HCT116 (cell line): ENCODE measurements around the gene COPB1. TPM values are rescaled to one million over a fixed set of nuclear protein-coding genes. Genes with fewer than 3 reads are reported as not detected.

Experiments used
- ATAC-seq: fragments of 200-7000 bp; cut with Tn5 transposase; 2 replicates; pipeline ENCODE4 v1.9.1; 2020; ENCODE audit warnings: mild to moderate bottlenecking, moderate library complexity
- BruUV-seq: library from RNA; stranded (reverse); fragments of 400-500 nt; replicated peaks from 2 replicates; lab custom pipeline; 2021; lab: Mats Ljungman, UMichigan
- CTCF ChIA-PET: fragments of 300-600 bp; sonication (Branson Sonifier 250); formaldehyde crosslinking; loops from one replicate; lab custom pipeline; 2021; ENCODE audit warnings: antibody characterized with exemption; lab: Charles Lee
- POLR2A ChIA-PET: fragments of 300-600, 350-600 bp; sonication (Branson Sonifier 250); formaldehyde crosslinking; loops from one replicate; lab custom pipeline; 2021; ENCODE audit warnings: antibody characterized with exemption; lab: Charles Lee
- RAD21 ChIA-PET, 2 experiments: fragments of 300-600 bp; sonication (Branson Sonifier 250); formaldehyde crosslinking; loops; one replicate each; lab custom pipeline; 2023; ENCODE audit warnings: low total read pairs in 2 of 2; ENCODE audit not compliant: uncharacterized antibody in 2 of 2, unreplicated experiment in 2 of 2, low non-redundant PET in 1 of 2; lab: Charles Lee
- DNase-seq: peaks from one replicate; pipeline ENCODE4 v3.0.0-alpha.2; 2010; ENCODE audit warnings: low read depth, low spot score
- H2AFZ ChIP-seq: fragments of 200-600 bp; shearing (Covaris generic), sonication (generic); 2 replicates; pipeline ENCODE4 v1.6.1; 2017; ENCODE audit warnings: low read depth, mixed run types, mixed read lengths, antibody characterized with exemption, low read length; ENCODE audit not compliant: poor library complexity, severe bottlenecking
- H3K27ac ChIP-seq: 2 replicates; pipeline ENCODE4 v1.5.1; 2012; ENCODE audit warnings: low read depth, low read length
- H3K27me3 ChIP-seq: fragments of 200-600 bp; sonication (generic); 2 replicates; pipeline ENCODE4 v1.6.1; 2016; ENCODE audit warnings: mixed run types, low read length, mixed read lengths; ENCODE audit not compliant: insufficient read depth
- H3K36me3 ChIP-seq, 2 experiments: fragments of 200-500 bp in 1 of 2; fragments of 200-600 bp in 1 of 2; sonication (Bioruptor generic) in 1 of 2; sonication (generic) in 1 of 2; 2 replicates each; pipeline versions ENCODE4 v1.5.1 to v1.6.1; 2014 to 2016; ENCODE audit warnings: low read length in 2 of 2, inconsistent platforms in 1 of 2, mixed read lengths in 1 of 2, mixed run types in 1 of 2; ENCODE audit not compliant: insufficient read depth in 2 of 2, control insufficient read depth in 1 of 2
- H3K4me1 ChIP-seq, 2 experiments: fragments of 200-600 bp in 1 of 2; sonication (generic) in 1 of 2; 2 replicates each; pipeline versions ENCODE4 v1.5.1 to v1.6.1; 2012 to 2017; ENCODE audit warnings: low read length in 2 of 2, inconsistent platforms in 1 of 2, mild to moderate bottlenecking in 1 of 2, mixed read lengths in 1 of 2, mixed run types in 1 of 2, moderate library complexity in 1 of 2; ENCODE audit not compliant: insufficient read depth in 2 of 2, control insufficient read depth in 1 of 2
- H3K4me2 ChIP-seq: fragments of 200-600 bp; sonication (generic); 2 replicates; pipeline ENCODE4 v1.6.1; 2017; ENCODE audit warnings: mixed run types, low read length, mixed read lengths
- H3K4me3 ChIP-seq, 2 experiments: fragments of 200-600 bp in 1 of 2; sonication (generic) in 1 of 2; replicated peaks in 1 of 2; 2 replicates each; pipeline ENCODE4 v1.5.1; 2011 to 2016; ENCODE audit warnings: low read length in 2 of 2, control low read depth in 1 of 2, low read depth in 1 of 2, mild to moderate bottlenecking in 1 of 2, mixed read lengths in 1 of 2, mixed run types in 1 of 2
- H3K79me2 ChIP-seq: fragments of 200-600 bp; sonication (generic); 2 replicates; pipeline ENCODE4 v1.6.1; 2017; ENCODE audit warnings: mild to moderate bottlenecking, mixed run types, low read length, moderate library complexity, mixed read lengths; ENCODE audit not compliant: insufficient read depth
- H3K9ac ChIP-seq: fragments of 200-600 bp; sonication (generic); 2 replicates; pipeline ENCODE4 v1.6.1; 2016; ENCODE audit warnings: low read length, mixed read lengths
- H3K9me2 ChIP-seq: fragments of 200-600 bp; sonication (generic), shearing (Covaris generic); 2 replicates; pipeline ENCODE4 v1.6.1; 2017; ENCODE audit warnings: mixed run types, mild to moderate bottlenecking, moderate library complexity; ENCODE audit not compliant: insufficient read depth
- H3K9me3 ChIP-seq, 2 experiments: fragments of 200-500 bp in 1 of 2; fragments of 200-600 bp in 1 of 2; sonication (Bioruptor generic) in 1 of 2; sonication (generic) in 1 of 2; 2 replicates each; pipeline ENCODE4 v1.6.1; 2014 to 2017; ENCODE audit warnings: low read length in 2 of 2, mixed read lengths in 2 of 2, inconsistent platforms in 1 of 2, low read depth in 1 of 2, mild to moderate bottlenecking in 1 of 2, mixed run types in 1 of 2, moderate library complexity in 1 of 2; ENCODE audit not compliant: control insufficient read depth in 1 of 2, insufficient read depth in 1 of 2
- H4K20me1 ChIP-seq: fragments of 200-600 bp; sonication (generic), shearing (Covaris generic); 2 replicates; pipeline ENCODE4 v1.6.1; 2017; ENCODE audit warnings: mixed run types, mild to moderate bottlenecking, moderate library complexity; ENCODE audit not compliant: insufficient read depth
- CBX3 ChIP-seq: IDR thresholded peaks from 2 replicates; pipeline ENCODE4 v1.6.1; 2012; ENCODE audit warnings: low read depth
- CEBPB ChIP-seq: IDR thresholded peaks from 2 replicates; pipeline ENCODE4 v1.6.1; 2012; ENCODE audit warnings: low read depth
- EGR1 ChIP-seq: IDR thresholded peaks from 2 replicates; pipeline ENCODE4 v1.6.1; 2012; ENCODE audit warnings: low read depth
- ELF1 ChIP-seq: IDR thresholded peaks from 2 replicates; pipeline ENCODE4 v1.6.1; 2012; ENCODE audit warnings: low read depth, borderline replicate concordance
- EZH2 ChIP-seq: fragments of 200-600 bp; sonication (generic); IDR thresholded peaks from 2 replicates; pipeline ENCODE4 v1.6.1; 2017; ENCODE audit warnings: antibody characterized with exemption, mixed run types
- FOSL1 ChIP-seq: IDR thresholded peaks from 2 replicates; pipeline ENCODE4 v1.6.1; 2012; ENCODE audit warnings: low read depth
- JUND ChIP-seq: IDR thresholded peaks from 2 replicates; pipeline ENCODE4 v1.6.1; 2012
- RAD21 ChIP-seq: IDR thresholded peaks from 2 replicates; pipeline ENCODE4 v1.6.1; 2012; ENCODE audit warnings: low read depth, mild to moderate bottlenecking
- SIN3A ChIP-seq: IDR thresholded peaks from 2 replicates; pipeline ENCODE4 v1.6.1; 2012; ENCODE audit warnings: low read depth
- SP1 ChIP-seq: IDR thresholded peaks from 2 replicates; pipeline ENCODE4 v1.6.1; 2012; ENCODE audit warnings: low read depth
- SRF ChIP-seq: IDR thresholded peaks from 2 replicates; pipeline ENCODE4 v1.6.1; 2012; ENCODE audit warnings: low read depth
- TCF7L2 ChIP-seq: IDR thresholded peaks from 2 replicates; pipeline ENCODE4 v1.7.0; 2011; ENCODE audit warnings: borderline replicate concordance, inconsistent platforms; ENCODE audit not compliant: insufficient read depth, insufficient read length; ENCODE audit errors: extremely low read depth
- YY1 ChIP-seq: IDR thresholded peaks from 2 replicates; pipeline ENCODE4 v1.6.1; 2011; ENCODE audit warnings: low read length, low read depth, moderate library complexity, mild to moderate bottlenecking; ENCODE audit not compliant: insufficient replicate concordance; ENCODE audit errors: extremely low read depth
- ZNF274 ChIP-seq: fragments of 200-500 bp; sonication (Bioruptor generic); IDR thresholded peaks from 2 replicates; pipeline ENCODE4 v1.6.1; 2014; ENCODE audit warnings: mild to moderate bottlenecking, low read depth, low read length, inconsistent platforms
- intact Hi-C: fragments of 100-400 bp; cut with micrococcal nuclease; formaldehyde crosslinking; loops from 2 replicates; pipeline ENCODE4 v1.10.0; 2022
- total RNA-seq: library from RNA; stranded (reverse); gene quantifications from one replicate; pipeline ENCODE4 v1.2.1, GENCODE V29; 2021; ENCODE audit not compliant: unreplicated experiment
- TF ChIP-seq, protein P1 (sequence below), 3 experiments: fragments of 200-600 bp in 1 of 3; sonication (generic) in 1 of 3; IDR thresholded peaks in 2 of 3; conservative IDR thresholded peaks in 1 of 3; 2 replicates each; pipeline ENCODE4 v1.5.1; 2012 to 2017; ENCODE audit warnings: low read depth in 2 of 3, low read length in 2 of 3, antibody characterized with exemption in 1 of 3, borderline replicate concordance in 1 of 3, control low read depth in 1 of 3, mild to moderate bottlenecking in 1 of 3, mixed read lengths in 1 of 3, mixed run types in 1 of 3, moderate library complexity in 1 of 3; ENCODE audit not compliant: insufficient read depth in 1 of 3
- TF ChIP-seq, protein P2 (sequence below): IDR thresholded peaks from 2 replicates; pipeline ENCODE4 v1.6.1; 2012

COPB1 gene
- total RNA-seq, 1 experiment from 2014 or later = 95.5 TPM

DNA sequence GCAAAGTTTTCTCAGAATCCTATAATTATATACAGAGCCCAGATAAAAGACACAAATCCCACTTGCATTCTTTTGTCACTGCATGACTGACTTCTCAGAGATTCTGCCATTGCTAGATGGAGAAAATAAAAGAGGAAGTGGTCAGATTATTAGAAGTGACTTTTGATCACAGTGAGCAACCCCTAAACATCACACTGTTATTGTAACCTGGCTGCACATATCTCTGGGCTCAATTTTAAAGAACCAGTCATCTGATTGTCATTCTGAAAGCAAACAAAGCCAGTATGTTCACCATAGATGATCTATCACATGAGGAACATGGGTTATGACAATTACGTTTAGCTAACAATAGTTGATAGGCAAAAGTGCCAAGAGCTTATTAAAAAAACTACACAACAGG, 47.8 kb downstream of the COPB1 start (continued):
- TF ChIP-seq, protein P1, sequence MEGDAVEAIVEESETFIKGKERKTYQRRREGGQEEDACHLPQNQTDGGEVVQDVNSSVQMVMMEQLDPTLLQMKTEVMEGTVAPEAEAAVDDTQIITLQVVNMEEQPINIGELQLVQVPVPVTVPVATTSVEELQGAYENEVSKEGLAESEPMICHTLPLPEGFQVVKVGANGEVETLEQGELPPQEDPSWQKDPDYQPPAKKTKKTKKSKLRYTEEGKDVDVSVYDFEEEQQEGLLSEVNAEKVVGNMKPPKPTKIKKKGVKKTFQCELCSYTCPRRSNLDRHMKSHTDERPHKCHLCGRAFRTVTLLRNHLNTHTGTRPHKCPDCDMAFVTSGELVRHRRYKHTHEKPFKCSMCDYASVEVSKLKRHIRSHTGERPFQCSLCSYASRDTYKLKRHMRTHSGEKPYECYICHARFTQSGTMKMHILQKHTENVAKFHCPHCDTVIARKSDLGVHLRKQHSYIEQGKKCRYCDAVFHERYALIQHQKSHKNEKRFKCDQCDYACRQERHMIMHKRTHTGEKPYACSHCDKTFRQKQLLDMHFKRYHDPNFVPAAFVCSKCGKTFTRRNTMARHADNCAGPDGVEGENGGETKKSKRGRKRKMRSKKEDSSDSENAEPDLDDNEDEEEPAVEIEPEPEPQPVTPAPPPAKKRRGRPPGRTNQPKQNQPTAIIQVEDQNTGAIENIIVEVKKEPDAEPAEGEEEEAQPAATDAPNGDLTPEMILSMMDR (IDR thresholded peaks at IDR 0.05 in 2 of 3, conservative IDR thresholded peaks at IDR 0.05 in 1 of 3; ENCODE audit: borderline replicate concordance in 1 of 3, insufficient read depth in 1 of 3, low read depth in 2 of 3, low read length in 2 of 3) = no peak
- TF ChIP-seq SIN3A (no peak), CBX3 (no peak), RAD21 (no peak), EZH2 (no peak), CEBPB (no peak), TCF7L2 (no peak)
- TF ChIP-seq, protein P2, sequence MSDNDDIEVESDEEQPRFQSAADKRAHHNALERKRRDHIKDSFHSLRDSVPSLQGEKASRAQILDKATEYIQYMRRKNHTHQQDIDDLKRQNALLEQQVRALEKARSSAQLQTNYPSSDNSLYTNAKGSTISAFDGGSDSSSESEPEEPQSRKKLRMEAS = no peak

DNA sequence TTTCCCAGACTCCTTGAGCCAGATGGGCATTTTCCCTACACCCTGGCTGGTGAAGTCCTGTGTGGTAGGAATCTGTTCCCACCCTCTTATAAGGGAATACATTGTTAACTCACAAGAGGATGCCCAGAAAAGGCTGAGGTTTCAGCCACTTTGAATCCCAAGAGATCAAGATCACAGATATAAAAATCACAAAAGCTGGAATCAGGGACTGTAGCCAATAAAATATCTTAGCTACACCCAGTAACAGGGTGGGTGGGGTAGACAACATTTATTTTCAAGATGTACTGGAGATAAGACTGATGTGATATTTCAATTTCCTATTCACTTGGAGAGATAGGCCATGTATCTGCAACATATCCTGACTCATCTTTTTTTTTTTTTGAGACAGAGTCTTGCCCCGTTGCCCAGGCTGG, 50.3 kb downstream of the COPB1 start:
- POLR2A ChIA-PET = no interaction called here
- no peak for ATAC-seq

More for the DNA sequence above, 50.3 kb downstream of the COPB1 start:
- Histone ChIP-seq H3K4me1 (no peaks in the 10 kb centered on the region), H3K27ac (no peak overlapping the region), H3K9me2 (no peaks in the 10 kb centered on the region), H3K4me3 (no peak overlapping the region), H3K9ac (no peak overlapping the region), H4K20me1 (no peaks in the 10 kb centered on the region), H3K36me3 (peaks cover 0 to 3% of the 10 kb centered on the region in 2 experiments; a peak in 1 of 4 replicates), H3K27me3 (no peaks in the 10 kb centered on the region), H3K79me2 (no peaks in the 10 kb centered on the region), H3K9me3 (no peaks in the 10 kb centered on the region), H2AFZ (no peak overlapping the region), H3K4me2 (no peak overlapping the region)
- no peak for DNase-seq
- TF ChIP-seq ELF1 (no peak), RAD21 (no peak), JUND (no peak), CEBPB (no peak), FOSL1 (no peak), YY1 (no peak), SP1 (no peak), EGR1 (no peak), SRF (no peak), EZH2 (no peak), ZNF274 (no peak)
- TF ChIP-seq, protein P1 (IDR thresholded peaks at IDR 0.05 in 2 of 3, conservative IDR thresholded peaks at IDR 0.05 in 1 of 3; ENCODE audit: borderline replicate concordance in 1 of 3, insufficient read depth in 1 of 3, low read depth in 2 of 3, low read length in 2 of 3) = no peak
- no TSS peak for BruUV-seq
- ChIA-PET RAD21 (no interaction called here), CTCF (no interaction called here)
- intact Hi-C loops = no loop called here
